GM18951 (cell line): ENCODE data around the gene ALKBH5.

ENCODE experiments used
- POLR2A ChIP-seq: IDR thresholded peaks from 4 replicates; pipeline ENCODE4 v1.6.1; 2011; ENCODE audit warnings: mild to moderate bottlenecking; ENCODE audit not compliant: insufficient read length, insufficient read depth; ENCODE audit errors: extremely low read depth
- in situ Hi-C: fragments of 300-500 bp; cut with MboI; formaldehyde crosslinking; loops from one replicate; pipeline ENCODE4 v1.12.0; 2022; ENCODE audit warnings: low sequenced_read_pairs, mixed read lengths, inconsistent platforms; ENCODE audit not compliant: unreplicated experiment

ALKBH5 gene

DNA sequence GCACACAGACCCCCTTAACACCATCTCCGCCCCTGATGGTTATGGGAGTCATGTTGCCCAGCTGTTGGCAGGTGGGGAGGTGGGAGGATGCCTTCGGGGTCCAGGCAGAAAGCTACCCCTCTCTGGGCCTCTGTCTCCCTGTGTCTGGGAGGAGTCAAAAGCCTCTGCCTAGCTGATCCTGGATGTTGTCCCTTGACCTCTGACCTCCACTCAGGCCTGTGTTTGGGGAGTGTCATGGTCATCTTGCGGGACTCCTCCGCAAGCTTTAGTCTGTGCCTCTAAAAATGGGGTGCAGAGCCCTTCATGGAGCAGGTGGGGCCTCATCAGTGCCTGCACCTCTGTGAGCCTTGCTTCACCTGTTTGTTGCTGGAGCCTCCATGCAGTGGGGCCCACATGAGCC is 45.6 kb downstream of the ALKBH5 start:
- in situ Hi-C loops: no loop called here
- TF ChIP-seq POLR2A: no peak

- in situ Hi-C loops: no loop called here
- no peak for TF ChIP-seq POLR2A
Observed at GRCh38 chr17:18229771-18230170, 46.1 kb downstream of the ALKBH5 start.

GRCh38 chr17:18230288-18231141 is 46.9 kb downstream of the ALKBH5 start:
- in situ Hi-C loops: no loop called here
- no peak for TF ChIP-seq POLR2A

GRCh38 chr17:18231164-18231563 is 47.5 kb downstream of the ALKBH5 start:
- in situ Hi-C loops: no loop called here

GRCh38 chr17:18233803-18234518 is 50.3 kb downstream of the ALKBH5 start:
- in situ Hi-C loops: no loop called here
- no peak for TF ChIP-seq POLR2A

More at GRCh38 chr17:18231164-18231563, 47.5 kb downstream of the ALKBH5 start:
- no peak for TF ChIP-seq POLR2A

DNA sequence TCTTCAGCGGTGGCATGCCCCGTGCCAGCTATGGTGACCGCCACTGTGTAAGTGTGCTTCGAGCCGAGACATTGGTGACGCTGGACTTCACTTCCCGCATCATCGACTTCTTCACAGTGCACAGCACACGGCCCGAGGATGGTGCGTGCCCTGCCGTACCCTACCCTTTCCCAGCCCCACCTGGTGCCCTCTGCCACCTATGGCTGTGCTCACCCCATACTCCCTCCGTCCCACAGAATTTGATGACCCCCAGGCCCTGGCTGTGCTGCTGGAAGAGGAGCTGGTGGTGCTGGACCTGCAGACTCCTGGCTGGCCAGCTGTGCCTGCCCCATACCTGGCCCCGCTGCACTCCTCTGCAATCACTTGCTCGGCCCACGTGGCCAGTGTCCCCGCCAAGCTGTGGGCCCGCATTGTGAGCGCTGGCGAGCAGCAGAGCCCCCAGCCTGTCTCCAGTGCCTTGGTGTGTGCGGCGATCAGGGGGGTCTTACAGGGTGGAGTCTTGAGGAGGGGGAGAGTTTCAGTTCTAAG is 51.3 kb downstream of the ALKBH5 start:
- in situ Hi-C loops: no loop called here
- TF ChIP-seq POLR2A: no peak

GRCh38 chr17:18235743-18236256 is 52.2 kb downstream of the ALKBH5 start:
- TF ChIP-seq POLR2A: no peak
- in situ Hi-C loops: no loop called here

DNA sequence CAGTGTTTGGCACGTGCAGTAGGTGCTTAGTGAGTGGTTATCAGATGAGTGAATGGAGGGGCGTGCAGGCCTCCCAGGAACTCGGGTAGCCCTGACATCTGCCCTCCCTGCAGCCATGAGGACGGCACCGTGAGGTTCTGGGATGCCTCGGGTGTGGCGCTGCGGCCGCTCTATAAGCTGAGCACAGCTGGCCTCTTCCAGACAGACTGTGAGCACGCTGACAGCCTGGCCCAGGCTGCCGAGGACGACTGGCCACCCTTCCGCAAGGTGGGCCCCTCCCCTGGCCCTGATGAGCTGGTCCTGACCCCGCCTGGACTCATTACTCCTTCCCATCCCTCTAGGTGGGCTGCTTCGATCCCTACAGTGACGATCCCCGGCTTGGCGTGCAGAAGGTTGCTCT is 52.9 kb downstream of the ALKBH5 start:
- no peak for TF ChIP-seq POLR2A
- in situ Hi-C loops: no loop called here

- no peak for TF ChIP-seq POLR2A
- in situ Hi-C loops: no loop called here
Observed at GRCh38 chr17:18237461-18237860, 53.8 kb downstream of the ALKBH5 start.

DNA sequence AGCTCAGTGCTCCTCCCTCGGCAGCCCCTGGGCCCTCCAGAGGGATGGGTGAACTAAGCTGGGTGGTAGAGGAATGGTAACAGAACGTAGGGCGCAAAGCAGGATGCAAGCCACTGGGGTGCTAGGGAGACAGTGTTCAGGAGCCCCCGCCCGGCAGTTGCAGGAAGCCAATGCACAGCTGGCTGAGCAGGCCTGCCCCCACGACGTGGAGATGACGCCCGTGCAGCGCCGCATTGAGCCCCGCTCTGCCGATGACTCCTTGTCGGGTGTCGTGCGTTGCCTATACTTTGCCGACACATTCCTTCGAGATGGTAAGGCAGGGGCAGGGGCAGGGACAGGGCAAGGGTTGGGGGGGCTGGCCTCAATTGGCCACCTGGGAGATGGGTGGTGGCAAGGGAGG is 54.7 kb downstream of the ALKBH5 start:
- in situ Hi-C loops: no loop called here
- TF ChIP-seq POLR2A: no peak

GRCh38 chr17:18240449-18240848 is 56.8 kb downstream of the ALKBH5 start:
- in situ Hi-C loops: no loop called here
- TF ChIP-seq POLR2A: no peak

GRCh38 chr17:18241229-18241871 is 57.7 kb downstream of the ALKBH5 start:
- in situ Hi-C loops: no loop called here
- TF ChIP-seq POLR2A: no peak
